ENCODE results near the gene NT5C3B.
A peak's percentile ranks its signal among the peaks of the same experiment; 100 is the strongest.

NT5C3B gene

GRCh38 chr17:41803049-41804020 is 32.7 kb downstream of the NT5C3B start:
- Histone ChIP-seq H3K9ac (ENCODE audit: low read length) (peak overlapping the region; percentile 42; the same call in 1 of the 2 replicates), H3K79me2 (ENCODE audit: insufficient read depth, low read length) (no peaks in the 10 kb centered on the region), H3K4me3 (ENCODE audit: low read depth, low read length, poor library complexity, severe bottlenecking) (peak overlapping the region; percentile 45)

GRCh38 chr17:41801374-41802271 is 34.4 kb downstream of the NT5C3B start:
- Histone ChIP-seq H3K9me3 (ENCODE audit: low read length) (no peaks in the 10 kb centered on the region), H3K36me3 (ENCODE audit: insufficient read depth, low read length) (no peaks in the 10 kb centered on the region), H2AFZ (ENCODE audit: low read length) (no peak overlapping the region), H3K79me2 (ENCODE audit: insufficient read depth, low read length) (no peaks in the 10 kb centered on the region), H3K4me3 (ENCODE audit: low read depth, low read length, poor library complexity, severe bottlenecking) (peak overlapping the region; percentile 25), H3K27ac (ENCODE audit: low read depth, low read length, poor library complexity, severe bottlenecking) (no peak overlapping the region), H3K4me1 (ENCODE audit: insufficient read depth, low read length, severe bottlenecking) (peaks cover 28% of the 10 kb centered on the region), H3K9me2 (ENCODE audit: low read depth, low read length) (no peaks in the 10 kb centered on the region), H3K9ac (ENCODE audit: low read length) (no peak overlapping the region; the same call in 1 of the 2 replicates), H3K4me2 (ENCODE audit: low read length) (peak overlapping the region; percentile 43), H3K27me3 (ENCODE audit: insufficient read depth, low read length) (no peaks in the 10 kb centered on the region), H3F3A (ENCODE audit: insufficient read depth, low read length) (no peaks in the 10 kb centered on the region), H4K20me1 (ENCODE audit: insufficient read depth, low read length) (no peaks in the 10 kb centered on the region)
- TF ChIP-seq CTCF (IDR thresholded peaks at IDR 0.05; ENCODE audit: low read length) (peak; percentile 97), EZH2 (IDR thresholded peaks at IDR 0.05; ENCODE audit: borderline replicate concordance, low read length) (no peak)

More at GRCh38 chr17:41803049-41804020, 32.7 kb downstream of the NT5C3B start:
- no peak for TF ChIP-seq CTCF (IDR thresholded peaks at IDR 0.05; ENCODE audit: low read length)
- TF ChIP-seq EZH2 (IDR thresholded peaks at IDR 0.05; ENCODE audit: borderline replicate concordance, low read length) = no peak
- peaks cover 28% of the 10 kb centered on the region for H3K4me1 ChIP-seq (ENCODE audit: insufficient read depth, low read length, severe bottlenecking)
- H3K9me2 ChIP-seq (ENCODE audit: low read depth, low read length) = no peaks in the 10 kb centered on the region
- H2AFZ ChIP-seq (ENCODE audit: low read length) = no peak overlapping the region
- H3K27ac ChIP-seq (ENCODE audit: low read depth, low read length, poor library complexity, severe bottlenecking) = no peak overlapping the region
- no peaks in the 10 kb centered on the region for H3K27me3 ChIP-seq (ENCODE audit: insufficient read depth, low read length)
- H3K36me3 ChIP-seq (ENCODE audit: insufficient read depth, low read length) = no peaks in the 10 kb centered on the region
- no peaks in the 10 kb centered on the region for H4K20me1 ChIP-seq (ENCODE audit: insufficient read depth, low read length)
- no peaks in the 10 kb centered on the region for H3K9me3 ChIP-seq (ENCODE audit: low read length)
- no peaks in the 10 kb centered on the region for H3F3A ChIP-seq (ENCODE audit: insufficient read depth, low read length)
- H3K4me2 ChIP-seq (ENCODE audit: low read length) = peak overlapping the region; percentile 59

GRCh38 chr17:41800601-41801373 is 35.2 kb downstream of the NT5C3B start:
- H3K4me3 ChIP-seq (ENCODE audit: low read depth, low read length, poor library complexity, severe bottlenecking) = peak overlapping the region; percentile 25
- H2AFZ ChIP-seq (ENCODE audit: low read length) = no peak overlapping the region
- TF ChIP-seq CTCF (IDR thresholded peaks at IDR 0.05; ENCODE audit: low read length) (no peak), EZH2 (IDR thresholded peaks at IDR 0.05; ENCODE audit: borderline replicate concordance, low read length) (no peak)
- H3K27ac ChIP-seq (ENCODE audit: low read depth, low read length, poor library complexity, severe bottlenecking) = peak overlapping the region; percentile 16
- peaks cover 28% of the 10 kb centered on the region for H3K4me1 ChIP-seq (ENCODE audit: insufficient read depth, low read length, severe bottlenecking)
- peak overlapping the region; percentile 43 for H3K4me2 ChIP-seq (ENCODE audit: low read length)
- H3K79me2 ChIP-seq (ENCODE audit: insufficient read depth, low read length) = no peaks in the 10 kb centered on the region
- no peaks in the 10 kb centered on the region for H3K9me3 ChIP-seq (ENCODE audit: low read length)
- H3K36me3 ChIP-seq (ENCODE audit: insufficient read depth, low read length) = no peaks in the 10 kb centered on the region
- H3F3A ChIP-seq (ENCODE audit: insufficient read depth, low read length) = no peaks in the 10 kb centered on the region
- H4K20me1 ChIP-seq (ENCODE audit: insufficient read depth, low read length) = no peaks in the 10 kb centered on the region
- H3K9ac ChIP-seq (ENCODE audit: low read length) = no peak overlapping the region; the same call in 1 of the 2 replicates
- H3K27me3 ChIP-seq (ENCODE audit: insufficient read depth, low read length) = no peaks in the 10 kb centered on the region; the same call in 1 of the 2 replicates
- H3K9me2 ChIP-seq (ENCODE audit: low read depth, low read length) = no peaks in the 10 kb centered on the region

All from OCI-LY1 (cell line).